NB4 (cell line): ENCODE data around the gene CNTN4.

ENCODE experiments used
- CTCF ChIP-seq: IDR thresholded peaks from one replicate; pipeline ENCODE4 v1.5.1; 2012; ENCODE audit warnings: low read depth, low read length
- POLR2A ChIP-seq: IDR thresholded peaks from 2 replicates; pipeline ENCODE4 v1.6.1; 2011; ENCODE audit warnings: mild to moderate bottlenecking; ENCODE audit not compliant: insufficient read length; ENCODE audit errors: extremely low read depth

- TF ChIP-seq POLR2A (no peak), CTCF (no peak)
Observed at GRCh38 chr3:2904054-2904453, 805.4 kb downstream of the CNTN4 start.
